GM21526 (cell line): Measurements from ENCODE around the gene ZNF280B.
"Not testable (repeated sequence)": the region's sequence is repeated elsewhere in the genome, so short reads cannot be mapped to it uniquely, and the experiment has no call there.

Experiments
- ATAC-seq: cut with Tn5 transposase; IDR thresholded peaks from one replicate; pipeline ENCODE4 v1.9.1; 2021; ENCODE audit warnings: moderate library complexity; ENCODE audit not compliant: unreplicated experiment, low FRiP score

Gene ZNF280B

DNA sequence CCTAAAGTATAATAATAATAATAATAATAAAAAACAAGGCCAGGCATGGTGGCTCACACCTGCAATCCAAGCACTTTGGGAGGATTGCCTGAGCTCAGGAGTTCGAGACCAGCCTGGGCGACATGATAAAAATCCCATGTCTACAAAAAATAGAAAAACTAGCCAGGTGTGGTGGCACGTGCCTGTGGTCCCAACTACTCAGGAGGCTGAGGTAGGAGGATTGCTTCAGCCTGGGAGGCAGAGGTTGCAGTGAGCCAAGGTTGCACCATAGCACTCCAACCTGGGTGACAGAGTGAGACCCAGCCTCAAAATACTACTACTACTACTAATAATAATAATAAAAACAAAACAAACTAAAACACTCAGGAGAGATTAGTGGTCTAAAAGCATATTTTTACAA, 27.1 kb upstream of the ZNF280B start:
- ATAC-seq, result no peak

DNA sequence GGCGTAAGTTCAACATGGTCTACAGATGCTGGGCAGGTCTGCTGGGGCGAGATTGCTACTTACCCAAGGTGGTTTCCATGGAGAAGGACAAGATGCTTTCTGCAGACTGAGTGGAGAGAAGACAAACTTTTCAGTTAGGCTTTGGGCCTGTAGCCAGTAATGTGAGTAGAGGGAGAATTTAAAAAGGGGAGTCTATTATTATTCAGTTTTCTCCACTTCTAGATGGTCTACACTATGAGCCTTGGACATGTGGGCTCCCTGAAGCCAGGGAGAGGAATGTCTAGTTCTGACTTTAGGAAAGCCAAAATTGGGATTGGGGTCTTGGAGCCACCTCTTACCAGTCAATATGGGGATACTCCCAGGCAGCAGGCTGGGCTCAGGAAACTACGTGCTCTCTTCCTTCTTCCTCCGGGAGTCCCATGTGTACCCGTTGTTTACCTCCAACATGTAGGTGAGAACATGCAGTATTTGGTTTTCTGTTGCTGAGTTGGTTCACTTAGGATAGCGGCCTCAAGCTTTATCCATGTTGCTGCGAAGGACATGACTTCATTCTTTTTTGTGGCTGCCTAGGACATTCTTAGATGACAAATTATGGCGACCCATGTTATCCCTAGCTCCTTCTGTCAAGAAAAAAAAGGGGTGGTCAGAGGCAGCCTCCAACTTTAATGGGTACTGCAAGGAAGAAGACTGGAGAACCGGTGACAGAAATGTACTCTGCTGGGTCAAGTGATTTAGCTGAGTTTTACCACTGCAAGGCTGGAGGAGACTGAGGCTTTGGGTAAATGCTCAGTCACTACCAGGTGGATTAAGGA, 26.3 kb upstream of the ZNF280B start:
- ATAC-seq, result no peak

DNA sequence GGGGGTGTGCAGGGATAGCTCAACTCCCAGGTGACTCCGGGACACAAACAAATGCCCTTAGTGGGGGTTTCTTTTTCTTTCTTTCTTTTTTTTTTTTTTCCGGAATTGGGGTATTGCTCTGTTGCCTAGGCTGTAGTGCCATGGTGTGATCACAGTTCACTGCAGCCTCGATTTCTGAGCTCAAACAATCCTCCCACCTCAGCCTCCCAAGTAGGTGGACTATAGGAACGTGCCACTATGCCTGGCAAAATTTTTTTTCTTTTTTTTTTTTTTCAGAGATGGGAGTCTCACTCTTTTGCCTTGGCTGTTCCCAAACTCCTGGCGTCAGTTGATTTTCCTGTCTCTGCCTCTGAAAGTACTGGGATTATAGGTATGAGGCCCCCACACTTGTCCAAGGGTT, 25.3 kb upstream of the ZNF280B start:
- no peak for ATAC-seq

DNA sequence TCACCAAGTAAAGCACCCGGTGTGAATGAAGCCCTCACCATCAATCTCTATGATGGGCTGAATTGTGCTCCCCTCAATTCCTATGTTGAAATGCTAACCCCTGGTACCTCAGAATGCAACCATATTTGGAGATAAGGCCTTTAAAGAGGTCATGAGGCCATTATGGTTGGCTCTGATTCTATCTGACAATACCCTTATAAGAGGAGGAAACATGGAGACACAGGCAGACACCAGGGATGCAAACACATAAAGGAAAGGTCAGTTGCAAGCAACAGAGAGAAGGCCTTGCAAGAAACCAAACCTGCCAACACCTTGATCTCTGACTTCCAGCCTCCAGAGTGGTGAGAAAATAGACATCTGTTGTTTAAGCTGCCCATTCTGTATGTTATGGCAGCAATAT, 24.9 kb upstream of the ZNF280B start:
- ATAC-seq, result no peak

DNA sequence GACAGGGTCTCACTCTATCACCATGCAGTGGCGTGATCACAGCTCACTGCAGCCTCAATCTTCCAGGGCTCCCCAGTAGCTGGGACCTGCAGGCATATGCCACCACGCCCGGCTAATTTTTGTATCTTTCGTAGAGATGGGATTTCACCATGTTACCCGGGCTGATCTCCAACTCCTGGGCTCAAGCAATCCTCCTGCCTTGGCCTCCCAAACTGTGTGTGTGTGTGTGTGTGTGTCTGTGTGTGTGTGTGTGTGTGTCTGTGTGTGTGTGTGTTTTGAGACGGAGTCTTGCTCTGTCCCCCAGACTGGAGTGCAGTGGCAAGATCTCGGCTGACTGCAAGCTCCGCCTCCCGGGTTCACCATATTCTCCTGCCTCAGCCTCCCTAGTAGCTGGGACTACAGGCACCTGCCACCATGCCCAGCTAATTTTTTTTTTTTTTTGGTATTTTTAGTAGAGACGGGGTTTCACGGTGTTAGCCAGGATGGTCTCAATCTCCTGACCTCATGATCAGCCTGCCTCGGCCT, 24.1 kb upstream of the ZNF280B start:
- not testable (repeated sequence) for ATAC-seq

DNA sequence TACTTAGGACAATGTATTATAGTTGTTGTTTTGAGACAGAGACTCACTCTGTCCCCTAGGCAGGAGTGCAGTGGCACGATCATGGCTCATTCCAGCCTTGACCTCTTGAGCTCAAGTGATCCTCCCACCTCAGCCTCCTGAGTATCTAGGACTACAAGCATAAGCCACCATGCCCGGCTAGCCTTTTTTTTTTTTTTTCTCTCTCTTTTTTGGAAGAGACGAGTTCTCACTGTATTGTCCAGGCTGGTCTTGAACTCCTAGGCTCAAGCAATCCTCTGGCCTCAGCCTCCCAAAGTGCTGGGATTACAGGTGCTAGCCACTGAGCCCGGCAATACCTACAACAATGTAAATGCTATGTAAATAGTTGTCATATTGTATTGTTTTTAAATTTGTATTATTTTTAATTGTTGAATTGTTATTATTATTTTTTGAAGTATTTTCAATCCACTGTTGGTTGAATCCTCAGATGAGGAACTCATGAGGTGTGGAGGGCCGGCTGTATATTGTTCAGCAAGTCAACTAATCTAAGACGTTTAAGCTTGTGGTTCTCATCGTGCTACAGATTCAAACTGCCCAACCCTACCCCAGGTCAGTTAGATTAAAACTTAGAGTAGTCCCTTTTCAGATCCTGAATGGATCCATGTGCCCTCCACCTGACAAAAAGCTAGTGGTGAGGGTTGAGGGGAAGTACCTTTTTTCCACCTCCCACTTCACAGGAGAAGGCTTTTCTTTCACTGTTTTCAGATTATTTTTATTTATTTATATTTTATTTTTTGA, 23.4 kb upstream of the ZNF280B start:
- ATAC-seq, result no peak

DNA sequence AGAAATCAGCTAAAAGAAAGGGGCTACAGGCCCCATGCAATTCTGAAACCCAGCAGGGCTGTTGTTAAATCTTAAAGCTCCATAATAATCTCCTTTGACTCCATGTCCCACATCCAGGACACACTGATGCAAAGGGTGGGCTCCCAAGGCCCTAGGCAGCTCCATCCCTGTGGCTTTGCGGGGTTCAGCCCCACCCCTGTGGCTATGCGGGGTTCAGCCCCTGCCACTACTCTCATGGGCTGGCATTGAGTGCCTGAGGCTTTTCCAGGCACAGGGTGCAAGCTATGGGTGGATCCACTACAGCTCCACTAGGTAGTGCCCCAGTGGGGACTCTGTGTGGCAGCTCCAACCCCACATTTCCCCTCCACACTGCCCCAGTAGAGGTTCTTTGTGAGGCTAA, 20.2 kb upstream of the ZNF280B start:
- no peak for ATAC-seq

DNA sequence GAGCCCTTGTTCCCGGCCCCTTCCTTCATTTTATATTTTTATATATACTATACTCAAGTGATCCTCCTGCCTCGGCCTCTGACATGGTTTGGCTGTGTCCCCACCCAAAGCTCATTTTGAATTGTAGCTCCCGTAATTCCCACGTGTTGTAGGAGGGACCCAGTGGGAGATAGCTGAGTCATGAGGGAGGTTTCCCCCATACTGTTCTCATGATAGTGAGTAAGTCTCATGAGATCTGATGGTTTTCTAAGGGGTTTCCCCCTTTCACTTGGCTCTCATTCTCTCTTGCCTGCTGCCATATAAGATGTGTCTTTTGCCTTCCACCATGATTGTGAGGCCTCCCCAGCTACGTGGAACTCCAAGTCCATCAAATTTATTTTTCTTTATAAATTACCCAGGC, 18.8 kb upstream of the ZNF280B start:
- no peak for ATAC-seq

DNA sequence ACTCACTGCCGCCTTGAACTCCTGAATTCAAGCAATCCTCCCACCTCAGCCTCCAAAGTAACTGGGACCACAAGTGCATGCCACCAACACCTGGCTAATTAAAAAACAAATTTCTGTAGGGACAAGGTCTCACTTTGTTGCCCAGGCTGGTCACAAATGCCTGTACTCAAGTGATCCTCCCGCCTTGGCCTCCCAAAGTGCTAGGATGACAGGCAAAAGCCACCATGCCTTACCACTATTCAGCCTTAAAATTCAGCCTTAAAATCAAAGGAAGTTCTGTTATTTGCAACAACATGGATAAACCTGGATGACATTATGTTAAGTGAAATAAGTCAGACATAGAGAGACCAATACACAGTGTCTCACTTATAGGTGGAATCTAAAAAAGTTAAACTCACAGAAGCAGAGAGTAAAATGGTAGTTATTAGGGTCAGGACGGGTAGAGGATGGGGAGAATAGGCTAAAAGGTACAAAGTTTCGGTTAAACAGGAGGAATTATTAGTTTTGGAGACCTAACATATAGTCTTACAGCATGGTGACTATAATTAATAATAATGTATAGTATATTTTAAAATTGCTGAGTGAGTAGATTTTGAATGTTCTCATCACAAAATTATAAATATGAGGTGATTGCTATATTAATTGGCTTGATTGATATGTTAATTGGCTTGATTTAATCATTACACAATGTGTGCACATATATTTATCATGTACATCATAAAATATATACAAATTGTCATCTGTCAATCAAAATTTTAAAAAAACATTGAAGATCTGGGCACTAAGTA, 17.8 kb upstream of the ZNF280B start:
- ATAC-seq, result no peak

DNA sequence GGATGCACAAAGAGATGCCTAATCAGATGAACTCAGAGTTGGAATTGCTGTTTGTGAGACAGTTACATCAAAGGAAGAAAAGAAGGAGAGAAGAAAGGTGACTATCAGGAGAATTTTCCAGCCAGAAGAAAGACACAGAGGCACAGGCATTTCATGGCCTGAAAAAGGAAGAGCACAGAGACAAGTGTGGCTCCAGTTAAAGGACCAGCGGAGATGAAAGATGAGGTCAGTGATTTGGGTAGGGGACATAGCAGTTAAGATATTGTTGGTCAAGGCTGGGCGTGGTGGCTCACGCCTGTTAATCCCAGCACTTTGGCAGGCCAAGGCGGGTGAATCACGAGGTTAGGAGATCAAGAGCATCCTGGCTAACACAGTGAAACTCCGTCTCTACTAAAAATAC, 15.0 kb upstream of the ZNF280B start:
- no peak for ATAC-seq

DNA sequence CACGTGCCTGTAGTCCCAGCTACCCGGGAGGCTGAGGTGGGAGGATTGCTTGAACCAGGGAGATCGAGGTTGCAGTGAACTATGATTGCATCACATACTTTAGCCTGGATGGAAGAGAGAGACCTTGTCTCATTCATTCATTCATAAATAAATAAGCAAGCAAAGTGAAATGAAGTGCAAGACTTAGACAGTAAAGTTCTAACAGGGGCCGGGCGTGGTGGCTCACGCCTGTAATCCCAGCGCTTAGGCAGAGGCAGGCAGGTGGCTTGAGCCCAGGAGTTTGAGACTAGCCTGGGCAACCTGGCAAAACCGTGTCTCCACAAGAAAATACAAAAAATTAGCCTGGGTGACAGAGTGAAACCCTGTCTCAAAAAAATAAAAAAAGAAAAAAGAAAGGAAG, 13.1 kb upstream of the ZNF280B start:
- ATAC-seq, result no peak

DNA sequence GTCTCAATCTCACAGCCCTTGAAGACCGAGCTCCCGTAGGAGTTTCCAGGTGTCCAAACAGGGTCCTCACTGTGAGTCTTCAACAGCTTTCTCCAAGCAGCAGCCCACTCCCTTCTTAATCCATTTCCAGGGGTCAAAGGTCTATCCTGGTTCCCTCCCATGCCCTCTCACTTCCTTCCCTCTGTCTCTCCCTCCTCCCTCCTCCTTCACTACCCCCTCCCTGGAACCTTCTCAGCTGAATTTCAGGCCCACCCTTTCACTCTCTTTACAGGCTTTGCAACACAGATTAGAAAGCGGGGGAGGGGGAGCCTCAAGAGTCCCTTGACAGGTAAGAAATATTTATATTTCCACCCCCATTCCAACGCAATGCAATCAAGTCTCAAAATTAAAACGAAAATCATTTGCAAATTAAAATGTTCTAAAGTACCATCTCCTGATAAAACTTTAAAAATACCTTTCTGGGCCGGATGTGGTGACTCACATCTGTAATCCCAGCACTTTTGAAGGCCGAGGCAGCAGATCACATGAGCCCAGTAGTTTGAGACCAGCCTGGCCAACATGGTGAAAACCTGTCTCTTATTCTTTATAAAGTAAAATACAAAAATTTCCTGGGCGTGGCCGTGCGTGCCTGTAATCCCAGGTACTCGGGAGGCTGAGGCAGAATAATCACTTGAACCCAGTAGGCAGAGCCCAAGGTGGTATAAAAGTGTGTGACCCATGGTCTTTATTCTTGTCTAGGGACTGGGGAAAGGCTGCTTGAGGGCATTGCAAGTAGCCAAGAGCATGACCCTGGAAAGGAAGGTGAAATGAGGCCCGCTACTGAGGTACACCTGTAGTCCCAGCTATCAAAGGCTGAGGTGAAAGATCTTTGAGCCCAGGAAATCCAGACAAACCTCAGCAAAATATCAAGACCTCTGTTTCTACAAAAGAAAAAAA, 12.4 kb upstream of the ZNF280B start:
- ATAC-seq, result no peak

DNA sequence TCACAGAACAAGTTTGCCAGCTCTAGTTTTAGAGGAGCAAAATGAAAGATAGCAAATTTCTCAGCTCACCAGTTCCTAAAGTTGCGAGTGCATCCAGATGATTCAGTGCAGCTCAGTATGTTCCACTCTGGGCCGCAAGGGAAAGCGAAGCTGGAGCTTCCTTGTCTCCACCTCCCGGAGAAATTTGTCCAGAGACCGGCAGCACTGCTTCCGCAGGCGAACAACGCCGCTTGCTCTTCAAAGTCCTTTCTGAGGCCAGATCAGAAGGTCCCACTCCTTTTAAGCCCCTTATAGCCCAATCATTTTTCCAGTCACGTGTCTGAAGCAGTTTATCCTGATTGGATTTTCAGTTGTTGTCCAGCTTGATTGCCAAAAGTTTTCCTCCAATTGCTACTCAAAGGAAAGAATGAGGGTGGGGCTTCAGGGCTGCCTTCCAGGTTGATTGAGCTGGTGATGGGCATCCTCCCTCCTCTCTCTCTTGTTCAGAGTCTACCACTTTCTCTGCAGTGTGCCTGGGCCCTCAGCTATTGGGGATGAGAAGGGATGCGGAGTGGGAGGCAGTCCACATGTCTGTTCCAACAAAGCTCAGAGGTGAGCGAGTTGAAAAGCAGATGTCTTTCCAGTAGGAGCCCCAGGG, 11.6 kb upstream of the ZNF280B start, which contains the start of gene ZNF280A:
TSS of gene ZNF280A (minus strand) at position 251 of the 637 bp plus-strand sequence. CDS start 4,640 bp downstream, outside the sequence.
- no peak for ATAC-seq

DNA sequence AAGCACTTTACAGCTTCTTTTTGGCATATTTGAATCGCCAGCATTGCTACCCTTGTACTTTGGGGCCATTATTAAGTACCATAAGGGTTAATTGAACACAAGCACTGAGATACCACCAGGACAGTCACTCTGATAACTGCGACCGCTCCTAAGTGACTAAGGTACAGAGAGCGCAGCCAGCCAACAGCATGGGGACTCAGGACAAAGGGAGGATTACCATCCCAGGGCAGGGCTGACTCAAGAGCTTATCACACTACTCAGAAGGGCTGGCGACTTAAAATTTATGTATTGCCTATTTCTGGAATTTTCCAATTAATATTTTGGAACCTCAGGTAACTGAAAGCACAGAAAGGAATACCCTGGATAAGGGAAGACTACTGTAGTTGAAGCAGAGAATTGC, 11.0 kb upstream of the ZNF280B start:
- ATAC-seq, result no peak

DNA sequence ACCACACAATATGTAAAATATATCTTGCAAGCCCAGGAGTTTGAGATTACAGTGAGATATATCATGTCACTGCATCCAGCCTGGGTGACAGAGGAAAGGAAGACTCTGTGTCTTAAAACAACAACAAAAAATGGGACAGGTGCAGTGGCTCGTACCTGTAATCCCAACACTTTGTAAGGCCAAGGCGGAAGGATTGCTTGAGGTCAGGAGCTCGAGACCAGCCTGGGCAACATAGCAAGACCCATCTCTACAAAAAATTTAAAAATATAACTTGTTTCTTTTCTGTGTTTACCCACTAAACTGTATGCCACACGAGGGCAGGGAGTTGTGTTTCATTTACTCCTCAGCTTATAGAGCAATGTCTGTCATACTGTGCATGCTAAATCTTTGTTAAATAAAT, 8.4 kb upstream of the ZNF280B start:
- no peak for ATAC-seq

DNA sequence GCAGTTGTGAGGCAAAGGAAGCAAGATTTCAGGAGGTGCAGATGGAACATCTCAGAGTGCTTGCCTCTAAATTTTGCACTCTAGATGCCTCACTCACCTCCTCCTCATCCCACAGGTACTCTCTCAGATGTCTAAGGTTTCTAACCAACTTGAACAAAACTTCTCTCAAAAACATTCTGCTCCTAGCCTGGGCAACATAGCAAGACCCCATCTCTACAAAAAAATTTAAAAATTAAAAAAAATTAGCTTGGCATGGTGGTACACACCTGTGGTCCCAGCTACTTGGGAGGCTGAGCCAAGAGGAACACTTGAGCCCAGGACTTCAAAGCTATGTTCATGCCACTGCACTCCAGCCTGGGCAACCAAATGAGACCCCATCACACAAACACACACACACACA, 7.3 kb upstream of the ZNF280B start:
- ATAC-seq, result no peak

DNA sequence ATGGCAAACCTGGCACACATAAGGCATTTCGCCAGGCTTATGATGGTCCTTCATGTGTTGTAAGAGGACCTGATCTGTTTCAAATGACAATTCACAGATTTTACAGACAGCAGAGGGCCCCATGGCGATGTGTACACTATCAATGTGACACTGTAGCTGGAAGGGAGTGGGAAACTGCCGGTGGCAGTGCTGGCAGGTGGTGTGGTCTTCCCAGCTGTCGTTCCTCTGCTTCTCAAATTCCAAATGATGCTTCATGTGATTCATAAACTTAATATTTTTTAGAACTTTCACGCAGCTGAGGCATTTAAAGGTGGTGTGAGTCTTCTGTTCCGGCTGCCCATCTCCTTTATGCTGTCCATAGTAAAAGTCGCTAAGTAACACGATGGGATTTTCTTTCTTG, 5.9 kb upstream of the ZNF280B start:
- not testable (repeated sequence) for ATAC-seq

DNA sequence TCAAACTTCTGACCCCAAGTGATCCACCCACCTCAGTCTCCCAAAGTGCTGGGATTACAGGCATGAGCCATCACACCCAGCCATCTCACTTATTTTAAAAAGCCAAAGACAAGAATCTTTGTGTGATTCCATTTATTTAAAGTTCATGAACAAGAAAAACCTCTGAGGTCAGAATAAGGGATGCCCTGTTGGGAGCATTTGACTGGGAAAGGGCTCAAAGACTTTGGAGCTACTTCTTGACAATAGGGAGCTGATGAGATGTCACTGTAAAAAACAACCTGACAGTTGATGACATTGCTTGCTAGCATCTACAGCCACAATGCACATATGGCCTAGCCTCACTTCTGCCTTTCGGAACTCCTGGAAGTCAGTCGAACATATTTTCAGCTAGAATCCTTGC, 5.1 kb upstream of the ZNF280B start:
- no peak for ATAC-seq

DNA sequence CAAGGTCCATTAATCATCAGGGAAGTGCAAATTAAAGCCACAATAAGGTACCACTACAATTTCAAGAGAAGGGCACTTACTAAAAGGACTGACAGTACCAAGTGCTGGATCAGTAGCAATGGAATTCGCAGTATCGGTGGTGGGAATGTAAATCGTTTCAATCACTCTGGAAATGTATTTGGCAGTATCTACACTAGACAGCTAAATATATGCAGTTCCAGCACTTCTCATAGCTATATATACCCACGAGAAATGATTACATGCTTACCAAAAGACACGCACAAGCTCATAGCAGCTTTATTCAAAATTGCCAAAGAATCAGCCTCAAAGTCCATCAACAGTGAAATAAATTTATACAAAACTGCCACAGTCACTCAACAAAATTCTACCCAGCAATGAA, 4.4 kb upstream of the ZNF280B start:
- no peak for ATAC-seq
